WTC11 (cell line): ENCODE results near the gene HAUS8. TPM values are rescaled to one million over a fixed set of nuclear protein-coding genes. Genes with fewer than 3 reads are reported as not detected.
A peak's percentile ranks its signal among the peaks of the same experiment; 100 is the strongest.

Source experiments
- ATAC-seq: fragments of 200-7000 bp; cut with Tn5 transposase; 2 replicates; pipeline ENCODE4 v1.10.0; 2021; ENCODE audit warnings: mild to moderate bottlenecking, moderate library complexity
- CTCF ChIA-PET: fragments of 300-600 bp; sonication (Branson Sonifier 250); formaldehyde crosslinking; loops from one replicate; lab custom pipeline; 2021; ENCODE audit warnings: antibody characterized with exemption; lab: Charles Lee
- POLR2A ChIA-PET: fragments of 350-600 bp; sonication (Branson Sonifier 250); formaldehyde crosslinking; loops from one replicate; lab custom pipeline; 2021; ENCODE audit warnings: antibody characterized with exemption; lab: Charles Lee
- DNase-seq: peaks from one replicate; pipeline ENCODE4 v3.0.0; 2021; ENCODE audit warnings: low spot score
- H3K27ac Mint-ChIP-seq: 2 replicates; pipeline ENCODE4 v1.8.0; 2021; ENCODE audit warnings: mixed read lengths
- H3K27me3 Mint-ChIP-seq: 2 replicates; pipeline ENCODE4 v1.8.0; 2021; ENCODE audit warnings: low read depth, mild to moderate bottlenecking, moderate library complexity, mixed read lengths
- H3K36me3 Mint-ChIP-seq: 2 replicates; pipeline ENCODE4 v1.8.0; 2021; ENCODE audit warnings: mixed read lengths
- H3K4me1 Mint-ChIP-seq: 2 replicates; pipeline ENCODE4 v1.8.0; 2022; ENCODE audit warnings: mixed read lengths
- H3K4me3 Mint-ChIP-seq: 2 replicates; pipeline ENCODE4 v1.8.0; 2021; ENCODE audit warnings: mild to moderate bottlenecking, moderate library complexity, mixed read lengths
- H3K9me3 Mint-ChIP-seq: 2 replicates; pipeline ENCODE4 v1.8.0; 2021; ENCODE audit warnings: mixed read lengths
- CBFB ChIP-seq: sonication (generic); formaldehyde crosslinking; IDR thresholded peaks from 2 replicates; pipeline ENCODE4 v1.8.1; 2022; ENCODE audit warnings: mild to moderate bottlenecking, low read depth, missing genetic modification reagents
- CREM ChIP-seq: sonication (generic); formaldehyde crosslinking; IDR thresholded peaks from 2 replicates; pipeline ENCODE4 v1.8.1; 2022; ENCODE audit warnings: mild to moderate bottlenecking, missing genetic modification reagents, moderate library complexity
- CTCF ChIP-seq: fragments of 200-600 bp; IDR thresholded peaks from 2 replicates; pipeline ENCODE4 v1.8.0; 2022; ENCODE audit warnings: antibody characterized with exemption
- SOX15 ChIP-seq: fragments of 250-450 bp; sonication (Bioruptor Pico); IDR thresholded peaks from 2 replicates; pipeline ENCODE4 v1.9.0; 2021; ENCODE audit warnings: mild to moderate bottlenecking
- ZMAT4 ChIP-seq: fragments of 250-450 bp; sonication (Bioruptor Pico); IDR thresholded peaks from 2 replicates; pipeline ENCODE4 v1.9.0; 2021; ENCODE audit warnings: mild to moderate bottlenecking
- total RNA-seq: library from RNA; stranded (reverse); gene quantifications from 3 replicates; pipeline ENCODE4 v1.2.3, GENCODE V29; 2021
- TF ChIP-seq, protein P1 (sequence below): sonication (generic); formaldehyde crosslinking; IDR thresholded peaks from 2 replicates; pipeline ENCODE4 v1.8.1; 2023; ENCODE audit warnings: mild to moderate bottlenecking, missing genetic modification reagents, moderate library complexity
- TF ChIP-seq, protein P2 (sequence below): sonication (generic); formaldehyde crosslinking; IDR thresholded peaks from 2 replicates; pipeline ENCODE4 v1.8.1; 2023; ENCODE audit warnings: mild to moderate bottlenecking, missing genetic modification reagents, borderline replicate concordance
- TF ChIP-seq, protein P3 (sequence below): sonication (generic); formaldehyde crosslinking; IDR thresholded peaks from 2 replicates; pipeline ENCODE4 v1.8.1; 2022; ENCODE audit warnings: low read depth, missing genetic modification reagents, borderline replicate concordance
- TF ChIP-seq, protein P4 (sequence below): sonication (generic); formaldehyde crosslinking; IDR thresholded peaks from 2 replicates; pipeline ENCODE4 v1.8.0; 2023; ENCODE audit warnings: missing genetic modification reagents

HAUS8 gene
- total RNA-seq, 1 experiment from 2014 or later = 29.7 TPM

- TF ChIP-seq CBFB (CRISPR knock-in tag) (no peak), SOX15 (CRISPR knock-in tag) (no peak), ZMAT4 (CRISPR knock-in tag) (no peak), CREM (CRISPR knock-in tag) (no peak)
- TF ChIP-seq, protein P1, sequence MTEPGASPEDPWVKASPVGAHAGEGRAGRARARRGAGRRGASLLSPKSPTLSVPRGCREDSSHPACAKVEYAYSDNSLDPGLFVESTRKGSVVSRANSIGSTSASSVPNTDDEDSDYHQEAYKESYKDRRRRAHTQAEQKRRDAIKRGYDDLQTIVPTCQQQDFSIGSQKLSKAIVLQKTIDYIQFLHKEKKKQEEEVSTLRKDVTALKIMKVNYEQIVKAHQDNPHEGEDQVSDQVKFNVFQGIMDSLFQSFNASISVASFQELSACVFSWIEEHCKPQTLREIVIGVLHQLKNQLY = no peak
- TF ChIP-seq, all 79 proteins: peak for 0
Measured at GRCh38 chr19:17105556-17105955, 30.3 kb upstream of the HAUS8 start (continued).

DNA sequence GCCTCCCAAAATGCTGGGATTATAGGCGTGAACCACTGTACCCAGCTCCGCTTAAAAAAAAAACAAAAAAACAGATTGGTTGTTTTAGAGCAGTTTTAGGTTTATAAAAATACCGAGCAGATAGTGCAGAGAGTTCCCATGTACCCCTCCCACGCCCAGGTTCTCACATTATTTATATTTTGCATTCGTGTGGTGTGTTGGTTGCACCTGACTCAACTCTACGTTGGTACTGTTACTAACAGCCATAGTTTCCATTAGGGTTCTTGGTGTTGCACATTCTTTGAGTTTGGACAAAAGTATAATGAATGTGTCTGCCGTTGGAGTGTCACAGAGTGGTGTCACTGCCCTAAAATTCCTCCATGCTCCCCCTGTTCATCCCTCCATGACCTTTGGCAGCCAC lies 29.4 kb upstream of the HAUS8 start:
- DNase-seq (no peak), ATAC-seq (no peak)
- Mint-ChIP-seq H3K4me3 (no peak overlapping the region), H3K9me3 (peaks cover 12% of the 10 kb centered on the region), H3K27ac (no peak overlapping the region), H3K27me3 (no peaks in the 10 kb centered on the region), H3K4me1 (0 out of 2 replicates have a peak, but pooled peaks cover 4% of the 10 kb centered on the region), H3K36me3 (peaks cover 25% of the 10 kb centered on the region)
- TF ChIP-seq SOX15 (CRISPR knock-in tag) = no peak
- TF ChIP-seq, protein P2, sequence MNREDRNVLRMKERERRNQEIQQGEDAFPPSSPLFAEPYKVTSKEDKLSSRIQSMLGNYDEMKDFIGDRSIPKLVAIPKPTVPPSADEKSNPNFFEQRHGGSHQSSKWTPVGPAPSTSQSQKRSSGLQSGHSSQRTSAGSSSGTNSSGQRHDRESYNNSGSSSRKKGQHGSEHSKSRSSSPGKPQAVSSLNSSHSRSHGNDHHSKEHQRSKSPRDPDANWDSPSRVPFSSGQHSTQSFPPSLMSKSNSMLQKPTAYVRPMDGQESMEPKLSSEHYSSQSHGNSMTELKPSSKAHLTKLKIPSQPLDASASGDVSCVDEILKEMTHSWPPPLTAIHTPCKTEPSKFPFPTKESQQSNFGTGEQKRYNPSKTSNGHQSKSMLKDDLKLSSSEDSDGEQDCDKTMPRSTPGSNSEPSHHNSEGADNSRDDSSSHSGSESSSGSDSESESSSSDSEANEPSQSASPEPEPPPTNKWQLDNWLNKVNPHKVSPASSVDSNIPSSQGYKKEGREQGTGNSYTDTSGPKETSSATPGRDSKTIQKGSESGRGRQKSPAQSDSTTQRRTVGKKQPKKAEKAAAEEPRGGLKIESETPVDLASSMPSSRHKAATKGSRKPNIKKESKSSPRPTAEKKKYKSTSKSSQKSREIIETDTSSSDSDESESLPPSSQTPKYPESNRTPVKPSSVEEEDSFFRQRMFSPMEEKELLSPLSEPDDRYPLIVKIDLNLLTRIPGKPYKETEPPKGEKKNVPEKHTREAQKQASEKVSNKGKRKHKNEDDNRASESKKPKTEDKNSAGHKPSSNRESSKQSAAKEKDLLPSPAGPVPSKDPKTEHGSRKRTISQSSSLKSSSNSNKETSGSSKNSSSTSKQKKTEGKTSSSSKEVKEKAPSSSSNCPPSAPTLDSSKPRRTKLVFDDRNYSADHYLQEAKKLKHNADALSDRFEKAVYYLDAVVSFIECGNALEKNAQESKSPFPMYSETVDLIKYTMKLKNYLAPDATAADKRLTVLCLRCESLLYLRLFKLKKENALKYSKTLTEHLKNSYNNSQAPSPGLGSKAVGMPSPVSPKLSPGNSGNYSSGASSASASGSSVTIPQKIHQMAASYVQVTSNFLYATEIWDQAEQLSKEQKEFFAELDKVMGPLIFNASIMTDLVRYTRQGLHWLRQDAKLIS = no peak
- TF ChIP-seq, protein P3, sequence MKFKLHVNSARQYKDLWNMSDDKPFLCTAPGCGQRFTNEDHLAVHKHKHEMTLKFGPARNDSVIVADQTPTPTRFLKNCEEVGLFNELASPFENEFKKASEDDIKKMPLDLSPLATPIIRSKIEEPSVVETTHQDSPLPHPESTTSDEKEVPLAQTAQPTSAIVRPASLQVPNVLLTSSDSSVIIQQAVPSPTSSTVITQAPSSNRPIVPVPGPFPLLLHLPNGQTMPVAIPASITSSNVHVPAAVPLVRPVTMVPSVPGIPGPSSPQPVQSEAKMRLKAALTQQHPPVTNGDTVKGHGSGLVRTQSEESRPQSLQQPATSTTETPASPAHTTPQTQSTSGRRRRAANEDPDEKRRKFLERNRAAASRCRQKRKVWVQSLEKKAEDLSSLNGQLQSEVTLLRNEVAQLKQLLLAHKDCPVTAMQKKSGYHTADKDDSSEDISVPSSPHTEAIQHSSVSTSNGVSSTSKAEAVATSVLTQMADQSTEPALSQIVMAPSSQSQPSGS (CRISPR knock-in tag) = no peak
- POLR2A ChIA-PET = no interaction called here
- CTCF ChIA-PET = interaction anchor here (1.0 kb wide), 1 partner anchor 35 kb away, joined by 3 read pairs; no protein-coding TSS in a partner anchor

- DNase-seq = peak; percentile 70
- CTCF ChIA-PET = interaction anchor here (0.9 to 1.7 kb wide), 3 partner anchors 11 to 68 kb away, joined by 3 to 6 read pairs (median 3); no protein-coding TSS in a partner anchor
- H3K4me3 Mint-ChIP-seq = no peak overlapping the region
Measured at GRCh38 chr19:17103177-17103576, 27.9 kb upstream of the HAUS8 start.

More at GRCh38 chr19:17103177-17103576, 27.9 kb upstream of the HAUS8 start:
- H3K27me3 Mint-ChIP-seq = no peaks in the 10 kb centered on the region
- peak; percentile 79 for TF ChIP-seq CTCF
- TF ChIP-seq, protein P4, sequence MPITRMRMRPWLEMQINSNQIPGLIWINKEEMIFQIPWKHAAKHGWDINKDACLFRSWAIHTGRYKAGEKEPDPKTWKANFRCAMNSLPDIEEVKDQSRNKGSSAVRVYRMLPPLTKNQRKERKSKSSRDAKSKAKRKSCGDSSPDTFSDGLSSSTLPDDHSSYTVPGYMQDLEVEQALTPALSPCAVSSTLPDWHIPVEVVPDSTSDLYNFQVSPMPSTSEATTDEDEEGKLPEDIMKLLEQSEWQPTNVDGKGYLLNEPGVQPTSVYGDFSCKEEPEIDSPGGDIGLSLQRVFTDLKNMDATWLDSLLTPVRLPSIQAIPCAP (CRISPR knock-in tag) = no peak
- ATAC-seq = peak; percentile 68
- H3K36me3 Mint-ChIP-seq = peaks cover 25% of the 10 kb centered on the region
- POLR2A ChIA-PET = no interaction called here
- peaks cover 12% of the 10 kb centered on the region for H3K9me3 Mint-ChIP-seq
- H3K27ac Mint-ChIP-seq = no peak overlapping the region; the same call in 1 of the 2 replicates
- peaks cover 7% of the 10 kb centered on the region for H3K4me1 Mint-ChIP-seq
